Measurements from ENCODE around the gene LPCAT1.
A peak's percentile ranks its signal among the peaks of the same experiment; 100 is the strongest.

LPCAT1 gene

GRCh38 chr5:1497795-1498622 is 25.8 kb downstream of the LPCAT1 start:
- no peak for DNase-seq (ENCODE audit: low read depth)

GRCh38 chr5:1497242-1497777 is 26.4 kb downstream of the LPCAT1 start:
- no peak for DNase-seq (ENCODE audit: low read depth)

GRCh38 chr5:1495525-1495897 is 28.2 kb downstream of the LPCAT1 start:
- no peak for DNase-seq (ENCODE audit: low read depth)

GRCh38 chr5:1494780-1495524 is 28.8 kb downstream of the LPCAT1 start:
- DNase-seq (ENCODE audit: low read depth), result no peak

GRCh38 chr5:1493941-1494340 is 29.8 kb downstream of the LPCAT1 start:
- no peak for DNase-seq (ENCODE audit: low read depth)

- DNase-seq (ENCODE audit: low read depth), result no peak
Measured at GRCh38 chr5:1493413-1493812, 30.3 kb downstream of the LPCAT1 start.

- no peak for DNase-seq (ENCODE audit: low read depth)
Measured at GRCh38 chr5:1492757-1493156, 31.0 kb downstream of the LPCAT1 start.

- DNase-seq (ENCODE audit: low read depth), result no peak
Measured at GRCh38 chr5:1490376-1490775, 33.4 kb downstream of the LPCAT1 start.

GRCh38 chr5:1489754-1490153 is 34.0 kb downstream of the LPCAT1 start:
- DNase-seq (ENCODE audit: low read depth), result no peak

- peak; percentile 55 for DNase-seq (ENCODE audit: low read depth)
Measured at GRCh38 chr5:1488882-1489680, 34.7 kb downstream of the LPCAT1 start.

GRCh38 chr5:1487079-1487764 is 36.5 kb downstream of the LPCAT1 start:
- DNase-seq (ENCODE audit: low read depth), result no peak

GRCh38 chr5:1486271-1486670 is 37.5 kb downstream of the LPCAT1 start:
- no peak for DNase-seq (ENCODE audit: low read depth)

- DNase-seq (ENCODE audit: low read depth), result no peak
Measured at GRCh38 chr5:1485579-1486118, 38.1 kb downstream of the LPCAT1 start.

- no peak for DNase-seq (ENCODE audit: low read depth)
Measured at GRCh38 chr5:1484730-1485578, 38.8 kb downstream of the LPCAT1 start.

GRCh38 chr5:1483856-1484729 is 39.7 kb downstream of the LPCAT1 start:
- no peak for DNase-seq (ENCODE audit: low read depth)

- DNase-seq (ENCODE audit: low read depth), result no peak
Measured at GRCh38 chr5:1483064-1483463, 40.7 kb downstream of the LPCAT1 start.

GRCh38 chr5:1481959-1482331 is 41.8 kb downstream of the LPCAT1 start:
- DNase-seq (ENCODE audit: low read depth), result no peak

- DNase-seq (ENCODE audit: low read depth), result no peak
Measured at GRCh38 chr5:1481266-1481958, 42.3 kb downstream of the LPCAT1 start.

GRCh38 chr5:1480806-1481205 is 43.0 kb downstream of the LPCAT1 start:
- no peak for DNase-seq (ENCODE audit: low read depth)
